NCI-H2227 (cell line): ENCODE data around the gene GRIK4.

Experiments
- DNase-seq: peaks from one replicate; lab custom pipeline; 2025; ENCODE audit not compliant: unreplicated experiment; lab: John Stamatoyannopoulos, UW

The GRIK4 gene

GRCh38 chr11:120630122-120630521, 118.6 kb downstream of the GRIK4 start:
- no peak for DNase-seq

- DNase-seq, result no peak
These were observed 121.0 kb downstream of the GRIK4 start for GRCh38 chr11:120632579-120632978.

- no peak for DNase-seq
These were observed 122.3 kb downstream of the GRIK4 start for GRCh38 chr11:120633616-120634393.

GRCh38 chr11:120634706-120635105, 123.2 kb downstream of the GRIK4 start:
- DNase-seq, result no peak

GRCh38 chr11:120635136-120635810, 123.7 kb downstream of the GRIK4 start:
- DNase-seq, result no peak

- DNase-seq, result no peak
These were observed 125.6 kb downstream of the GRIK4 start for GRCh38 chr11:120637131-120637530.

- DNase-seq, result no peak
These were observed 130.8 kb downstream of the GRIK4 start for GRCh38 chr11:120642196-120642894.

- no peak for DNase-seq
These were observed 131.7 kb downstream of the GRIK4 start for GRCh38 chr11:120643284-120643683.

GRCh38 chr11:120645639-120646038, 134.1 kb downstream of the GRIK4 start:
- DNase-seq, result peak; percentile 76

GRCh38 chr11:120646206-120646605, 134.7 kb downstream of the GRIK4 start:
- DNase-seq, result no peak

GRCh38 chr11:120647681-120648080, 136.1 kb downstream of the GRIK4 start:
- no peak for DNase-seq

GRCh38 chr11:120648771-120649170, 137.2 kb downstream of the GRIK4 start:
- no peak for DNase-seq

GRCh38 chr11:120649316-120649715, 137.8 kb downstream of the GRIK4 start:
- no peak for DNase-seq

- DNase-seq, result no peak
These were observed 139.8 kb downstream of the GRIK4 start for GRCh38 chr11:120651396-120651795.

GRCh38 chr11:120651836-120652235, 140.3 kb downstream of the GRIK4 start:
- no peak for DNase-seq

GRCh38 chr11:120652705-120653335, 141.3 kb downstream of the GRIK4 start:
- DNase-seq, result no peak

- no peak for DNase-seq
These were observed 144.0 kb downstream of the GRIK4 start for GRCh38 chr11:120655589-120655988.

GRCh38 chr11:120657306-120658070, 145.9 kb downstream of the GRIK4 start:
- DNase-seq, result no peak

GRCh38 chr11:120658071-120658423, 146.5 kb downstream of the GRIK4 start:
- DNase-seq, result no peak

- DNase-seq, result no peak
These were observed 147.5 kb downstream of the GRIK4 start for GRCh38 chr11:120659076-120659475.
